KBM-7 (cell line): ENCODE data around the gene ZNF521.

Experiments
- DNase-seq: peaks from one replicate; pipeline ENCODE4 v3.0.0-alpha.2; 2015
- in situ Hi-C: fragments of 300-500 bp; cut with MboI; formaldehyde crosslinking; loops from 2 replicates; pipeline ENCODE4 v1.14.3; 2020; ENCODE audit warnings: low sequenced_read_pairs, low pct_unique_long_range_greater_than_20kb, mixed read lengths

Gene ZNF521

DNA sequence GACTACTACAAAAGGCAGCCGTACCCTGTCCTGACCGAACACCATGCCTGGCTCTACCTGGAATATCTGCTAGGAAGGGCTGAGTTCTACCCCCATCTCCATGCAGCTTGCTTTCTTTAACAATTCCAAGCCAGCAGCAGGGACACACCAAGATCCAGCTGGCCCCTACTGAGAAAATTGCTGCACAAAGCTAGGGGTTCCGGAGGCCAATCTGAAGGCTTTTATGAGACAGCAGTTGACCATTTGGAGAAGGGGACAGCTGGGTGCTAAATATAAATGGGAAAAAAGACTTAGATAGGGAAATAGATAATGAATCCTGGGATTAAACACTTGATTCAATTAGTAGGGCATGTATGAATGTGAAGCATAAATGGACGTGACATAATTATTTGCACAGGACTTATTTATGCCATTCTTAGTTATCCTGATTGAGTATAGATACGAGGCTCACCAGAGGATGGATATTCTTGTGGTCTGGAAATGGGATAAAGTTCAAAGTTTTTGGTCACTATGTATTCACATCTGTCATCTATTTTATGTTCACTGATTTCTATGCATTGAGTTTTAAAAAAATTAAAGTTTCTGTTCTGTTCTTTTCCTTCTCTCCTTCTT lies 204.0 kb downstream of the ZNF521 start:
- in situ Hi-C loops = no loop called here
- DNase-seq = no peak

DNA sequence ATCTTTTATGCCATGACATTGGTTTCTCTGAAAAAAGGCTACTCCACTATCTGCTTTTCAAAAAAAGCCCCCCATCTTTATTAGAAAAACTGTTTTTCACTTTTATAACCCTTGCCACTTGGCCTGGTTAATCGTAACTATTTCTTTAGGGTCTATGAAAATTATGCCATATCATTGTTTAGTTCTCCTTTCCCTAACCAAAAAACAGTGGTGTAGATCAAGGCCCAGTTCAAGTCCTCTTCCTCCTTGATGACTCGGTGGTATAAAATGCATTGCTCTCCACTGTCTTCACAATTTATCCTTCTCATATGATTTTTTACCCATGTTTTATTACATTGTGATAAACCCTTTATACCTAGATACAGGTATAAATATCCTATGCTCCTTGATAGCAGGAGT lies 205.5 kb downstream of the ZNF521 start:
- DNase-seq = no peak
- in situ Hi-C loops = no loop called here

DNA sequence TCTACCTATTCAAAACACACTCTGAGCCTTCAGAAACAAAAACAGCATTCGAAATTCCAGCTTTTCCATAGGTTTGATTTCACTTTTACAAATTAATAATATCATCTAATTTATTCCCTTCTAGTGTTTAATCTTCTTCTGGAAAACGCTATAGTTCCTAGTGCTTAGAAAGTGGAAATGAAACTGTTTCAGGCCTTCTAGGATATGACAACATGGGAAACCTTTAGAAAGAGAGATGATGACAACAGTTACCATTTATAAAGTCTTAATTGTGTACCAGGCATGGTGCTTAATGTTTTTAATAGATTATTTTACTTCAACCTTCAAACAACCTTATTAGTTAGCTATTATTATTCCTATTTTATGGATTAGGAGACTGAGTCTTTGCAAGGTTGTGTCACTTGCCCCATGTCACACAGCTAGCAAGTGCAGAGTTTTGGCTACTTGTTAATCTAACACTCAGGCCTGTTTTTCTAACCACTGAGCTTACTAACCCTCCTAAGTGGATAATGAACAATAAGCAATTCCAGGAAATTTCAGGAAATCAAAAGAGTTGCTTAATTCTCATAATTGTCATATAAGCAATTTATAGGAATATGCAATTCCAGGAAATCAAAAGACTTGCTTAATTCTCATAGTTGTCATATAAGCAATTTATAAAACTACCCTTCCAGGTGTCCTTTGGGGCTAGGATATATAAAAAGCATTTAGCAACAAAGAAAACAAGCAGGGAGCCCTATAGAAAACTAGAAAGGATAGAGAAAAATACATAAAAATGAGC lies 206.0 kb downstream of the ZNF521 start:
- in situ Hi-C loops = no loop called here
- DNase-seq = no peak

DNA sequence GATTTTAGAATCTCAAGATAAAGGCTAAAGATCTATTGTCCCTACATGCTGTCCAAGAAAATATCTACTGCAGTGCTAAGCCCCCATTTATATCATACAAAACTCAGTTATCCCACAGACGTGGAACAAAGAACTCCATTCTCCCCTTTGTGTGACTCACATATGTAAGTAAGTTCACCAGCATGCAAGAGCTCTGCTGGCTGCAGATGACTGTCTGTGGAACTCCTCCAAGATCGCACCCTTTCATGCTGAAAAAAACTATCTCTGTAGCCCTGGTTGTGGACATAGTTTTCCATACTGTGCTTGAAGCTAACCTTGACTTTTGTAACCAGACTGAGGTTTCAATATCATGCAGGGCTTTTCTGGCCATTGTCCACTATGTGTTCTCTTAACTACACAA lies 207.1 kb downstream of the ZNF521 start:
- in situ Hi-C loops = no loop called here
- no peak for DNase-seq

DNA sequence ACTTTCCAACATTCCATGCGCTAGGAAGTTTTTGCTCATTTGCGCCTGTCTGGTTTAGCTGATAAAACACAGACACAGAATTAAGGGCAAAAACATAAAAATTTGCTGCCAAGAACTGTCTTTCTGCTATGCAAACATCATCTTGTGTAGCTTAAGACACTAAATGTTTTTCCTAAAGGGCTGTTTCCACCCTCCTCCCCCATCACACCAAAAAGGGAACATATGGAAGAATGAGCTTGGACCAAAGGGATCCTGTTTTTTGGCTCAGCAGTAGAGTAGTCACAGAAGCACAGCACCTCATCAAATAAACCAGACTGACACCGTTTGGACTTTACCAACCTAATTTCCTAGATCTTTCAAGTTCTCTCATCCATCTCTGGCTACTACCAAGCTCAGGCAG lies 210.1 kb downstream of the ZNF521 start:
- no peak for DNase-seq
- in situ Hi-C loops = no loop called here

DNA sequence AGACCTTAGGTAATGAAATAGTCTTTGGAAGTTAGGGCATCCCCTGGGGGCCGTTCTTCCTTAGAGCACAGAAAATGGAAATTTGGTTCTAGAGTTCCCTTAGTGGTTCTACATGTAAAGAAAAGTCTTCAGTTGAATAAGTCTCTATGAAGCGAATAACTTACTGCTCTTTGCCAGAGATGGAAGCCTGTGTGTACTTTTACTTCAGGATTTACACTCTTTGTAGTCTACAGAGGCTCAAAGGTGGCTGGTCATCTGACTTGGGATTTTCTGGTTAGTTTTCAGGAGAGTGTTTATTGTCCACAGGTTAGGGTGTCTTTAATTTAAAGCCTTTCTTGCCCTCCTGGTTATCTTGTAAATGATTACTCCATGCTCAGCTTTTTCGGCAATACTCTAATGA lies 210.6 kb downstream of the ZNF521 start:
- in situ Hi-C loops = no loop called here
- no peak for DNase-seq

DNA sequence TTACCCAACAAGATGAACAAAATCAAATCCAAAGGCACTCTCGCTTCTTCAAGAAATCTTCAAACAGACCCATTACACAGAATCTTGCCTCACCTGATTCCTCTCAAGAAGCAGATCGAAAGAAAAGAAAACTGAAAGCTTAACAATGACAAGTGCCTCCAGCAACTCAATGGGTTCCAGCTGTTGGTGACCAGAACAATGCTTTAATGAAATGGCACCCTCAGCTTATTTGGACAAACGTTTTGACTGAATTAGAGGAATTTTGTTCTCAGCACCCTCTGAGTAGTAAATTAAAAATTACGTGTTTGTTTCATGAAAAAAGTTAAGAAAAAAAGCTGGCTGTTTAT lies 211.0 kb downstream of the ZNF521 start:
- in situ Hi-C loops = no loop called here
- DNase-seq = no peak

DNA sequence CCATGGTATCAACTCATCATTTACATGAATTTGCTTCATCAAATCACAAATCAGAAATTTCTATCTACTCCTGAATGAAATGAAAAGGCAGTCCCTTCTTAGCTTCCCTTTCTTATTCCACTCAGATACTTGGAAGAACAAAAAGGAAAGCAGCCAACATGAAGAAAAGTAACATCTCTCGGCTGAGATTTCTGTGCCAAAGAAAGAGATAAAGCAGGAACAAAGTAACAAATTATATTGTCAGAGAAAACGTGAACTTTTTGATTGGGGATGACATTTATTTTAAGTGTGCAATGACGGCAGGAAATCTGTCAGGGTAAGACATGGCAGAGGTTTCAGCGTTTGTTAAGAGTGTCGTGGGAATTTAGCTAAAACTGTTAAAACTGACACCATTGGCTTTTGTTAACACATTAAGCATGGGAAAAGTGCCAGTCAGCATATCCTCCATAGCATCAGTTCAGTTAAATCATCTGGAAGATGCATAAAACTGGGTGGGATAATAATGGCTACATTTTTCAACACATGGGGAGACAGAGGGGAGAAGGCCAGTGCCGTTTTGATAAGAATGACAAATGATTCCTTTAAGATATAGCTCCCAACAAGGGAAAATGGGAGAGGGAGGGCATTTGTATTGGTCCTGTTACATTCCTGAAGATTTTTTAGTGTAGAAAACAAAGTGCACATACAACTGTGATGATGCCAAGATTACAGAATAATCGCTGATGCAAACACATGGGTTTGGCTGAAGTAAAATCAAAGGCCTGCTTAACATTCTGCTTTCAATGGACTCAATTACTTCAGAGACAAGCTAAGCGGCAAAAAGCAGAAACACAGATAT lies 211.6 kb downstream of the ZNF521 start:
- no peak for DNase-seq

DNA sequence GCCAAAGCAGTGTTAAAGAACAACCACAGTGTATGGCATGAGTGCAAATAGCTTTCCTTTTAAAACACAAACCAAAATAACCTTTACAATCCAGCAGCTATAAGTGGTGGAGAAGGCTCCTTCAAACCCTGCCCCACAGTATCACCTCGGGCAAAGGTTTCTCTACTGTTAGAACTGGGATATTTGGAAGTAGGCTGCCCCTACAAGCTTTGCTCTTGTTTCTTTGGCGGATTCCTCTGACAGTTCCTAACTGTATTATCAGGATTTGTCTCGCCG lies 214.8 kb downstream of the ZNF521 start:
- in situ Hi-C loops = no loop called here
- no peak for DNase-seq

More for the DNA sequence above, 211.6 kb downstream of the ZNF521 start:
- in situ Hi-C loops = no loop called here

DNA sequence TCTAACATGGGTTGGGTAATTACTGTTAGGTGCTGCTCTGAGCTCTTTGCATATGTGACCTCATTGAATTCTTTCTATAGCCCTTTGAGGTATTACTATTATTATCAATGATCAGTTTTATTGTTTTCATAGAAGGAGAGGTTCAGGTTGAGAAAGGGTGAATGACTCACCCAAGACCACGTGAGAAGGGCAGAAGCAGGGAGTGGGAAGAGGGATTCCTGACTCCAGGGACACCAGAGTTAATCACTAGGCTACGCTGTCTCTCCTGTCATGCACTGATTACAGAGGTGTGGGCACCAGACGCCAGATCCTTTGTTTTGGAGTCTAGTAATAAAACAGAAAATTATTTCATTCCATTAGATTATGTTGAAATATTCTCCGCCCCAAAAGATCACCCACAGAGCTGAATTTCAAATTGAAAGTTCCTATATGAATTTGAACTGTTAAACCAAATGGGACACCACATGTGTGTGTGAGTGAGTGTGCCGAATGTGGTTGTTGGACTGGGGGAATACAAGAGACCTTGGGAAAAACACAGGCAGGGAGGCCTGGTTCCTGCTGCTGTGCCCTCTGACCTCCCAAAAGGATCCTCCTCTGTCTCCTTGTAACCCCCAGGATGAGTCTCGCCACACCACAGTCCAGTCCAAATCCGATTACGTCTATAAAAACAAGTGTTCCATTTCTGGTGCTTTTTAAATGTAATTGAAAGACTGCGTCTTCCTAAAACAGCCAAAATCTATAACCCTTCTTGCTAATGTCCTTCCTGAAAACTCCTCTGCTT lies 215.4 kb downstream of the ZNF521 start:
- no peak for DNase-seq

DNA sequence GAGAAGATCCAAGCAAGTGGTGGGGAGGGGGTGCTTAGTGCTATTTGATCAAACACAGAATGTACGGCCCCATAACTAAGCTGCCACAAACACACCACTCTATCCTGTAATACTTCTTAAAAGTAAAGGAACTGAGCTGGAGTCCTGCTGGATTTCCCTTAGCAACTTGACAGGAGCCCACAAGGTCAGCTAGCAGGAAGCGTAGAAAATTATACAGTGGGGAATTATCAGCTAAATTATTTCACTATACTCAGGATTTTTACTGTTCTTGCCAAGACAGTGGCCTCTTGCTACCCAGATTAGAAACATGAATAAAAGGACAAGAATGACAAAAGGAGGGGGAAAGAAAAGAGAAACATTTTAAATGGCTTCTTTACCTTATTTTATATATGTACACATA lies 217.1 kb downstream of the ZNF521 start:
- DNase-seq = no peak
- in situ Hi-C loops = no loop called here

More for the DNA sequence above, 215.4 kb downstream of the ZNF521 start:
- in situ Hi-C loops = no loop called here

DNA sequence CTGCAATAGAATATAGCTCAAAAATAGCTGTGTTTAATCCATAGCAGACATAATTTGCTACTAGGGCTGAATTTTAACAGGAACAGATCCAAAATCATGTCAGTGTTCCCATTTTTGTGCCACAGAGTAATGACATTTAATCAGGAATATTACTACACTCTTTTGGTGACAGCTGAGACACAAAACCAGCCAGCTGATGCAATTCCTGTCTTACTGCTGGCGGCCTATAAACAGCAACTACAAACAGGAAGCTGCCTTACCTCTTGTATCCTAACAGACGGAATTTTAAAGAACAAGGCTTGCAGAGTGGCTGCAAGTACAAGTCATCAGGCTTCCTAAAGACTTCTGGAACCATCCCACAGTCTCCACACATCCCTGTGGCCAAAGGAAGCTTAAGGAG lies 218.1 kb downstream of the ZNF521 start:
- in situ Hi-C loops = no loop called here
- DNase-seq = no peak

DNA sequence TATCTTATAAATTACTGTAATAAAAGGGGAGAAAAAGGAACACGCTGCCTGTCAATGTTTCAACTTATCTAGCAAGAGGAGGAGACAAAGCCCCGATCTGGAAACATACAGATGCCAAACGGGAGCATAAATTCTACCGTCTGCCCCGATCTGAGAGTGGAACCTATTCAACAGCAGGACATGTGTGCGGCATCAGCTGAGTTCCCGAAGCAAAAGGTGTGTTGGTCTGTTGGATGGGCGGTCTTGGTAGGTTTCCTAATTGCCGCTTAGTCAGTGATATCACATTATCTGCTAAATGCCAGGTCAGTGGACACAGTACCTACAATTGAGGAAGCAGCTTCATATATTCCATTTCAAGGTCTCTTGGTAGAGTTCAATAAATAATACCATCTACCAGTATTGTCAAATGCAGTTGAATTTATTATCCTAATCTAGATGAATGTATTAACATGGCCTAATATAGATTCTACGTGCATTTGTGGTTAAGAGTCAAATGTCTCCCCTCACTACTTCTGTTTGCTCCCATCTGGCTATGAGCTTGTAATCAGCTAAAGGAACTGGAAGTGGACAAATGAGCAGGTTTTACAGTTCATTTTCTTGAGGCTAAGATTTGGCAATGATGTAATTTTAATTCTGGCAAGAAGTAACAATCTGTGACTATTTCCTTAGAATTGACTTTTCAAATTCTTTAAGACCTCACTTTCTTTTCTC lies 219.0 kb downstream of the ZNF521 start:
- DNase-seq = no peak
- in situ Hi-C loops = no loop called here

DNA sequence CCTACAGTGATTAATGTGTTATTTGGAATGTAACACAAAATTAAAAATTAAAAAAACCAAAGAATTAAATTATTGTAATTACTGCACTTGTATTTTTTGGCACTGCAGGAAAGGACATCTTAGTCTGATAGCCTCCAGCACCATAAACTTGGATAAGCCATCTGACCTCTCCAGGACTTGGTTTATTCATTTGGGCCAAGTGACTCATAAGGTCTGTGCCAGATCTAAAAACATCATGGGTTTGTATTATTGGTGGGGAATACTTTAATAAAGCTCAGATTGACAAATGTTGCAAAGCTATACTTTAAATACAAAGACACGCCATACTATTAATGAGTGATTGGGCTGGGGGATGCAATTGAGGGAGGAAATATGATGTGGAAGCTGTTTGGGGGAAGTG lies 225.2 kb downstream of the ZNF521 start:
- in situ Hi-C loops = no loop called here
- no peak for DNase-seq

DNA sequence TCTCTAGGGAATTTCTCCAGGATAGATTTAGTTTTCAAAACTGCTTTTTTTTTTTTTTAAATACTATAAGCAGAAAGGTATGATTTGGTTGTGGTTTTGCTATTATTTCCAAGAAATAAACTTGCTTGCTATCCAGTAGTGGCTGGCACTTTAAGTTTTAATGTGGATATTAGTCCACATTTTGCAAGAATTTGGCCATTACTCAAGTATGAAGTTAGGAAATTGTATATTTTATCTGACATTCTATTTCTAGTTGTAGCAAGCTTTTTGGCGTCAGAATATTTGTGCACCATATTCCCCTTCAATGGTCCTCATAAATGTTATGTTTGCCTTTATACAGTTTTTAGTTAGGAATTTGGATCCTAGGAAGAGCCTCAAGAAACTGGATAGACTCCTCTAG lies 226.3 kb downstream of the ZNF521 start:
- DNase-seq = no peak
- in situ Hi-C loops = no loop called here

DNA sequence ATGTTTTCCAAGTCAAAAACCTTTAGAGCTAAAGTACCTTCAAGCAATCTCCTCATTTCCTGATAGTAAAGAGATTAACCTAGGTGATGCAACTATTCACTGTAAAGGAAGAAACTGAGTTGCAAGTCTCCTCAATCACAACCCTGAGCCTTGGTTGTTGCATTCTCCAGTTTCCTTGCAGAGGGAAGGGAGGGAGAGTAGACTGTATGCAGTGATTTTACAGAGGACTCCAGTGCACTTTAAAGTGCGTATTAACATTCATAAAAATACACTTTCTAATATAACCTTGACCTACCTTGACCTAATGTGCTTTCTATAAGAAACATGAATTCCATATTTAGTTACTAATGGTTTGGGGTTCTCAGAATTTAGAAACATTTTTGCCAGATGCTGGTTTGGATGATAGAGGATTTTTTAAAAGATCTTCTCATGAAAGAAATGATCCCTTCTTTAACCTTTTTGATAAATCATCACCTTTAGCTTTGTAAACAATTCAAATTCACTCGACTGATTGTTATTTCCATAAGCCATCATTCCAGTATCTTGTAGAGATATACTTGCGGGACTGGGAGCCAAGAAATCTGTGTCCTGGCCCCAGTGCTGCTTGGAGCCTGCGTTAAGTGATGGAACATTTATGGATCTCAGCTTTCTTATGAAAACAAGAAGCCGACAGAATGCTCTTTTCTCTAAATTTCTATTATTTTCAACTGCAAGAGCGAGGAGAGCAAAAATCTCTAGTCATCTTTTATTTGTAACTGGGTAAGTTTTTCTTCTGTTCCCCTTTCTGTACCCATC lies 228.3 kb downstream of the ZNF521 start:
- in situ Hi-C loops = no loop called here
- no peak for DNase-seq

DNA sequence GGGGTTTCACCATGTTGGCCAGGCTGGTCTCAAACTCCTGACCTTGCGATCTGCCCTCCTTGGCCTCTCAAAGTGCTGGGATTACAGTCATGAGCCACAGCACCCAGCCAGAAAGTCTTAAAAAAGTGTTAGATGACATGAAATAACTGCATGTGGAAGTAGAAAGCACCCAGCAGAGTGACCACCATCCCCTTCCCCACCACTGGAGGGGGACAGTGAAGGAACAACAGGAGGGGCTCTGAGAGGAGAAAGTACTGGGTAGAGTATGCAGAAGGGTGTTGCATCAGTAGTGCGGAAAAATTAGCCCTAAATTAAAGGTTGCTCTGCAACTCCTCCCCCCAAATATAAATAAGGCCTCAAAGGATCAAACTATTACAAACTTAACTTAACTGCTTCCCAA lies 230.5 kb downstream of the ZNF521 start:
- in situ Hi-C loops = no loop called here

DNA sequence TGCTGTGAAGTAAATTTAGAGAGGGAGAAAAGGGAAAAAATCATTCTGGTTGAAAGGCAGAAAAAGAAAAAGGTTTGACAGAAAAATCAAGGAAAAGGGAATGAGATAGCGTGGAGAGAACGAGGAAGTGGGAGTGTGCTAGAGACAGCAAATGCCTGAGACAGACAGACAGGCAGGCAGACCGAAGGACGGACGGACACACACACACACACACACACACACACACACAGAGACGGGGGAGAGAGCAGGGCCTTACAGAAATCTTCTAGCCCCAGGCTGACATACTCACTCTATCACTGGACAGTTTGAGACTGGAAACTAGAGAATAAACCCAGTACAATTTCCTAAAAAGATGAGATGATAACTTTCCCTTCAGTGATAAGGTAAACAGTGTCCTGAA lies 238.4 kb downstream of the ZNF521 start:
- in situ Hi-C loops = no loop called here
- peak; percentile 39 for DNase-seq

More for the DNA sequence above, 230.5 kb downstream of the ZNF521 start:
- DNase-seq = no peak
